Activated T-helper 1 cell treated with Interleukin-2 at 50 U/mL for 16 hours (primary cell): ENCODE measurements around the gene PDE5A.
"Not testable (repeated sequence)": the region's sequence is repeated elsewhere in the genome, so short reads cannot be mapped to it uniquely, and the experiment has no call there.

Source experiments
- DNase-seq: peaks from one replicate; pipeline ENCODE4 v3.0.0-alpha.2; 2020; ENCODE audit warnings: low read depth

PDE5A gene

DNA sequence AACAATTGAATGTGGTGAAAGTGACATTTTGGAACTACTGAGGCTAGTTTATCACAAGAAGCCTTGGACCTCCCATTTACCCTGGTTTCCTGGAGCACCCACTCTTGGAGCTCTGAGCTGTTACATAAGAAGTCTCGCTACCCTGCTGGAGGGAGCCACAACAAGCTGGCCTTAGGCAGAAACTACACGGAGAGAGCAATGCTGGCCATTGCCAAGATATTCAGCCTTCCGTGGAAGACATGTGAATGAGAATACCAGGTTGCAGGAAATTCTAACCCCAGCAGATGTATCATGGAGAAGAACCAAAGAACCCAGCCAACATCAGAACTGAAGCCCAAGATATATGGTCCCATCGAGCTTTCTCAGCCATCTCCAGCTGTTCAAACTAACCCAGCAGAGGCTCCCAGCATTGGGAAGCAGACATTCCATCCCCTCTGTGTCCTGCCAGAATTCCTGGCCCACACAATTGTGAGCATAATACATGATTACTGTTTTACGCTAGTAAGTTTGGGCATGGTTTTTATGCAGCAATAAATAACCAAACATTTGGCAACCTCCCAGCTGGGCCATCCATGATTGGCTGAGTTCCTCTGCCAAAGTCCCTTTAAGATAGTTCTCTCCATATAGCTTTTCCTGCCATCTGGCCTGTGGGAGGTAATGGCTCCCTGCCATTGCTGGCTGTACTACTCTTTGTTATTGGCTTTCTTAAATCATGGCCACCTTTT is 17.9 kb upstream of the PDE5A start:
- DNase-seq: no peak

DNA sequence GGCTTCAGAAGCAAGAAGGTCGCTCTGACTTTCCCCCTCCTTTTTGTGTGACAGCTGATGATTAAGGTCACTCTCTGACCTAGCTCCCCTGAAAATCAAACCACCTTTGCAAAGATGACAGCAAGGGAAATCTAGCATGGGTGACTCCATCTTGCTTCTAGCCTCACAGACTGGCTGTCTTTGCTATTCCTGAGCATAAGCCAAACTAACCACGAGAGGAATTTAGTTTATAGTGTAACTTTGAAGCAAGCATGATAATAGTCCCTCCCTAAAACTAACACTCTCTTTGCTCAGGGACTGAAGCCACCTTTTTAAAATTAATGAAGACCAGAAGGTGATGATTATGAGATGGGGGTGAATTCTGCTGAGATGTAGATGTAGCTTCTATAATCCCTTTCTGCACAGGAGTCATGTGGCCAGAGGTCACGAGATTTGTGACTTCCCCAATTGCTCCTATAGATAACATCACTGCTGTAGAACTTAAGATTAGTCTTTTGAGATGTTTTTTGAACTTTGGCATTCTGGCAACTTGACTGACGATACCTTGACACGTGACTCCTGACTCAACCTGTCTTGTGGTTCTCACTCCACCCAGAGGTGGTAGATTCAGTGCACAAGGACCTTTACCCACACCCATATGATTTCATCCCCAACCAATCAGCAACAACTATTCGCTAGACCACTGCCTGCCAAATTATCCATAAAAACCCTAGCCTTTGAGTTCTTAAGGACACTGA is 14.9 kb upstream of the PDE5A start:
- DNase-seq: no peak

DNA sequence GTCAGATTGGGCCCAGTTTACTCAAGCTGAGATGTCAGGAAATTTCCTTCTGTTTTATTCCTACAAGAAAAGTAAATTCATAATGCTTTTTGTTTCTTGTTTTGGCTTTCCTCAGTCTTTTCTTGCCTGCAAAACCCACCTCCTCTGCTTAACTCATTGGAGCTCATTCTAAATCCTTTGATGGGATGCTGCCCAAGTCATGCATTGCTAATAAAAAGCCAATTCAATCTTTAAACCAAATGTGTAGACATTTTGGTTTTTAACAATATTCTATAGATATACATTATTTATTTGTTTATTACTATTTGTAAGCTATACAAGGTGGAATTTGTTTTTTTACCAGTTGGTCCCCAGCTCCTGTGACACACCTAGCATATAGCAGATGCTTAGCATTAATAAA is 13.2 kb upstream of the PDE5A start:
- DNase-seq: no peak

DNA sequence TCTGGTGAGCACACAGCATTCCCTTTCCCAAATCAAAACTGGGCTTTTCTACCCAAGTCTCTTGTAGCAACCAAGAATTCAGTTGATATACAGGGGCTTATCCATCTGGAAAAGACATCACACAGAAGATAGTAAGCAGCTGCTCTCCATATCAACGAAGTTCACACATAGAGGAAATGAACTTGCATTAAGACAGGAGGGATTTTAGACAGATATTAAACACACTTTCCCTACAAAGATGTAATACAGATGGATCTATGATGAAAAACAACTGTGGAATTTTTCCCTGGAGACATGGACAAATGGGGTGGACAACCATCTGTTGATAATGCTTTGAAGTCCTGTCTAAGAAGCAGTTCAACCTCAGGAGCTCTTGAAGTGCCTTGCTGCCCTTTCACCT is 9.8 kb upstream of the PDE5A start:
- no peak for DNase-seq

DNA sequence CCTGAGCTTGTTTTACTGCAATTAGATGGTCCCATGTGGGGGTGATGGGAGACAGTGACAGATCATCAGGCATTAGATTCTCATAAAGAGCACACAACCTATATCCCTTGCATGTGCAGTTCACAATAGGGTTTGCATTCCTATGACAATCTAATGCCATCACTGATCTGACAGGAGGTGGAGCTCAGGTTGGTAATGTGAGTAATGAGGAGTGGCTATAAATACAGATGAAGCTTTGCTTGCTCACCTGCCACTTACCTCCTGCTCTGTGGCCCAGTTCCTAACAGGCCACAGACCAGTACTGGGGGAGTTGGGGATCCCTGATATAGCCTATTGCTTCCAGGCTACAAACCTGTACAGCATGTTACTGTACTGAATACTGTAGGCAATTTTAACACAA is 8.2 kb upstream of the PDE5A start:
- not testable (repeated sequence) for DNase-seq

DNA sequence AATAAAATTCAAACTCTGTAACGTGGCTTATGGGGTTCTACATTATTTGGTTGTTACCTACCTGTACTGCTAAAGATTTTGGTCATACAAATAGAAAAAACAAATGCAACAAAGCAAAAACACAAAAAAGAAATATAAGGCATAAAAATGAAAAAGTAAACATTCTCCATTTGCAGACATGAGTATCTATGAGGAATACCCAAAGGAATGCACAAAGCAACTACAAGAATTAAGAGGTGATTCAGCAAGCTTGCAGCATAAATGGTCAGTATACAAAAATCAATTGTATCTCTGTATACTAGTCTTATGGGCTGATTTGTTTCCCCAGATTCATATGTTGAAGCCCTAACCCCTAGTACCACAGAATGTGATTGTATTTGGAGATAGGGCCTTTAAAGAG is 3.6 kb upstream of the PDE5A start:
- DNase-seq: no peak

DNA sequence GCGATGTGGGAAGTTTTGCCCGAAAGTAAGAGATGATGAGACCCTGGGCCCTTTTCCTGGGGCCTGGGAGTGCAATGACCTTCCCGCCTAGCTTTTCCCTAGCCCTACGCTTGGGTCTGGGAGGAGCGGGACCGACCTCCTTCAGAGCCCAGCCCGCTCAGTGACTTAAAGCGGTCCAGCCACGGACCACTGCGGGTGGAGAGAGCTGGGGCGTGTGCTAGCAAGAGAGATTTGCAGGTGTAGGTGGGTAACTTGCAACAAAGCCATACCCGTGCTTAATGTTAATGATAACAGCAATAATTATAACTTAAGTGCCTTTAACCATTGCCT is 503 bp upstream of the PDE5A start:
- DNase-seq: no peak

DNA sequence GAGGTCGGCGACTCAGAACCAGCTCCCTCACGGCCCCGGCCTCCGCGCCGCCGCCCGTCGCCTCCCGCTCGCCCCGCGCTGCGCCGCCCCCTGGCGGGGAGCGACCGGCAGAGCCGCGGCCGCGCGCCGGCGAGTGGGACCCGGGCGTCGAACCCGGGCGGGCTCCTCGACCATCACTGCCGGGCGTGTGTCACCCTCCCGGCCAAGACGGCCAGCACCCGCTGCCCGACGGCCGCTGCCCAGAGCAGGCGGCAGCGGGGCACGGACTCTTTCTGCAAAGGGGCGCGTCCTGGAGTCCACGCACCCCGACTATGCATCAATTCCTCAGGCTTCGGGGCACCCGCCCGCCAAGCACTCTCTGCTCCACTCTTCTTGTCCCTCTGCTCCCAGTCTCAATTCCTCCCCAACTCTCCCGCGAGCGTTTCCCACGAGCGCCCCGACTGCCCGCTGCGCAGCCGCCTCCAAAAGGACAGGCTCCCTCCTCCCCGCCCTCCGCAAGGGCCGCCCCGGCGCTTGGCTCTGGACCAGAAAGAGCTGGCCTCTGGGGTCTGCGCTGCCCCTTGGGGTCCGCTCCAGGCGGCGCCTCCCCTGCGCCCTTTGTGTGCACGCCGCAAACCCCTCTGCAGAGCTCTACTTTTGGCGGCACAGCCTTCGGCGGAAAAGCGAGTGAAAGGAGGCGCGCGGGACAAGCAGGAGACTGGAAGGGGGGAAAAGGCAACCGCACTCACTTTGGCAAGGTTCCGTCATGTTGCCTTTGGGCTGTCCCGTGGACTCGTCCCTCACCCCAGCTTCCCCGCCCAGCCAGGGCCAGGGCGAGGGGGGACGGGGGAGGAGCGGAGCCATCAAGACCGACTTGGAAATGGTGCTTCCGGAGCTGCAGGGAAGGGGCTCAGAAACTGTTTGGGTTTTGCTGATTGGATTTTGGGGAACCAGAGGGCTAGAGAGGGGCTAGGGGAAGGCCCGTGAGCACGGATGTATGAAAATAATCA is 1.0 kb downstream of the PDE5A start:
- peak; percentile 38 for DNase-seq

DNA sequence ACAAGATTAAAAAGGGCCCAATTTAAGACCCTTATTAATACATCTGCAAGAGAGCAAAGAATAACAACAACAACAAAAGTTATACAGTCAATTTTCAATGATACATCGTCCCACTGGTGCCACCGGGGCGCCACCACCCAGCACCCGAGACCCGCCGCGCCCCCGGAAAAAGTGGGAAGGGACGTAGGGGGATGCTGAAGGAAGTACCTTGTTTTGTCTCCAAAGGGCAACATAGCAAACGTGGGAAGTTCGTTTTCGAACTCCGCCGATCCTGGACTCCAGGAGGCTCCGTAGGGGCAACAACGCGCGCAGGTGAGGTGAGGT is 1.7 kb downstream of the PDE5A start:
- DNase-seq: no peak

DNA sequence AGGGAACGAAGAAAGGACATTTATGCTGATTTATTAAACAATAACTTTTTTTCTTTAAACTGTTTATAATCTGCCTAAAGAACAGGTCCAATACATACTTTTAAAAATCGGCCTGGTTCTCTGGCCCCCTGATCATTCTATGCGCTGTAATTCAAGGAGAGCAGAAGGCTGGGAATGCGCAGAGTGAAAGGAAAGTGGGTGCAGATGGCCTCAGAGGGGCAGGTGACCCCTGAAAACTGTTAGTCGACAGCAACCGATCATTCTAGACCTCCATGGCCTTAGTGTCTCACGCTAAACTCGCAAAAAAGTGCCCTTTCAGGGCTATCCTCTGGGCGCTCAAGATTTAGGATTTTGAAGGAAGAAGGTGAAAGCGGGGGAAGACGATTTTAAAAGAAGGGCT is 2.2 kb downstream of the PDE5A start:
- no peak for DNase-seq

DNA sequence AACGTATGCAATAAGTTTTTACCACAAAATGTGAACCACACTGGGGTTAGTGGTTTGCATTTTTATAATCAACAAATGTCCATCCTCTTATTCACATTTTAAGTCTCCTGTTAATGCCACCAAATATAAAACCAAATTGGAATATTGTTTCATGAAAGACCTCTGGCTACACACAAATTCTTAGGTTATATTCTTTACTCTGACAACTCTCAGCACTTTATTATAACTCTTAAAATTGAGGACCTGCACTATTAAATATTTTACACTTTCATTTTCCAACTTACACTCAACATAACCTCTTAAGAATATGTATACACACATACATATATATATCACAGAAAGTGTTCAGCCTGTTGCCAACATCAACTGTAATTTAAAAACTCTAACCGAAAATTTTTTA is 2.8 kb downstream of the PDE5A start:
- no peak for DNase-seq

DNA sequence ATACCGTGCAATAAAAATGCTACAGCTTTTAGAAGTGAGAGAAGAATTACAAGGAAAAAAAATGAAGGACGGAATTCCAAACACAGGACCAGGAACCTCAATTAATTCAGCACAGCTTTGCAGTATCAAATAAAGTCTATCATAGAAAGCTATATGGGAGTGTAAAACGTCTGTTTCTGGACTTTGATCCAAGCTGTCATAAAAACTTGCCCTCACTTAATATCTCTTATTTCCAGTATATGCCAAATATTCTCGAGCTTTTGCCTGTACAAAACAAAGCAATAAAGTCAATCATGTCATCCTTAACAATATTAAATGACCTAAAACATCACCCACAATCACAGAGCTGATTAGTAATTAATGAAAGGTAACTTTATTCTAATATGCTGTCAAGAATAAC is 4.2 kb downstream of the PDE5A start:
- no peak for DNase-seq

DNA sequence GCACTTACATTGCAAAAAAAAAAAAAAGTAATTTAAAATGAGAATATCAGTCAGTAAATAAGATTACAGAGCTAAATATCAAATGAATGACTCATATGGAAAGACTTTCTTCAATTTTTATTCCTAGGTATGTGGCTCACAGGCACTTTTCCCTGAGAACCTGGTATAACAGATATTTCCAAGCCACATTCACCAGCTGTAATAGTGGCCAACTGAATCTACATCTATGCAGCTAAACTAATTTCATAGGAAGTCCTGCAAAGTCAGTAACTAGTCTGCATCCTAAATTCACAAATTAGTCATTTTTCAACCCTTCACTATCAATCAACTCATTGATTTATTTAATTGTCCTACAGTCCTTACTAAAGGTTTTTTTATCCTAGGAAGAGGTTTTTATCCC is 5.6 kb downstream of the PDE5A start:
- no peak for DNase-seq

DNA sequence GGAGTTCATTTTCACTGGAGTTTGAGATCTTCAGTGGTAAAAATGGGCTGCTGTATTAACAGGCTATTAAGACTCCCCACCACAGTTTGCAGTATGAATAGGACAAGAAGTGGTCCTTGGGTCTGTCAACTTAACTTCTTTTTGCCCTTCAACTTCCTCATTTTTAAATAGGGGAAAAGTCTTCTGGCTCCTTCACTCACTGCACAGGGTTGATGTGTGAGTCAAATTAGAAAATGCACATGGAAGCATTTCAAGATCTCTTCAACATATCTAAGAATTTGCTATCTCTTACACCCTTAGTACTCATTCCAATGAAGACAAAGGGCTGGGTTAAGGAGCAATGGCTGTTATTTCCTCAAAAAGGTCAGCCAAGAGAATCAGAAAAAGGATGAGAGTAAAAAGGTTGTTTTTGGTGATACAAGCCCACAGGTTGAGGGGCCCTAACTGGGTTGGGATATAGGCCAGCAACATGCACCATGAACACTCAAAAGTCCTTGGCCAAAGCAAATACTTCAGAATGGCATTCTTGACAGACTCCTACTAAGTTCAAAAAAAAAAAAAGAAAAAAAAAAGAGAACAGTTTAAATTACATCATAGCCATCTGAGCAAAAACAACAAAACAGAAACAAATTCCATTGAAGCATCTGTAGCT is 13.4 kb downstream of the PDE5A start:
- DNase-seq: no peak

DNA sequence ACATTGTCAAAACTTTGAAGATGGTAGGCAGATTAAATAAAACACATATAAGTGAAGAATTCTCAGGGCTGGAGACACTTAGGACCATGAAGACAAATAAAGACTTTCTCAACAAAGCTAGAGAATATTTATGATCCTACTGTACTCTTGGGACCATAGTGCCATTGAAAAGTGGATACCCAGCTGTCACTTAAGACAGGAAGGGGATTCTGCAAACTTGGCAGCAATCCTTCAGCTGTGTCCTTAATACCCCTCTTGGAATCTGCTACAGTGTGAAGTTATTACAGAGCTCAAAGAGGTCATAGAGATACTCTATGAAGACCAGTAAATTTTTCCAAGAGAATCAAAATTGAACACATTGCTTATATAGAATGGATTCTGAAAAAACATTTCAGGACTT is 24.3 kb downstream of the PDE5A start:
- DNase-seq: no peak

DNA sequence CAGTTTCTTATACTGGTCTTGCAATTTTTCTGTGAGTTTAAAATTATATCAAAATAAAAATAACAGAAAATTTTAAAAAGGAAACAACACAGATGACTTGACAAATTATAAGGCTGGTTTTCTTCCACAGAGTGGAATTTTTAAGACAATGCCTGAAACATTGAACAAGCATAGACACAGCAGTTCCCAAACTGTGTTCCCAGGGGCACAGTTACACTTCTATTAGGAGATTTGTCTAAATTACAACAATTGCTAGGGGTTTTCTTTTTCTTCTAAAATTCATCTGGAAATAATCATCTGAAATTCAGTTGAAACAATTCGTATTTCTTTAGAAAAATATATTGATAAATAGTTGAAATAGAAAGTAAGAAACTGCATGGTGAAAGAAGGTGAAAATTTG is 26.2 kb downstream of the PDE5A start:
- no peak for DNase-seq

DNA sequence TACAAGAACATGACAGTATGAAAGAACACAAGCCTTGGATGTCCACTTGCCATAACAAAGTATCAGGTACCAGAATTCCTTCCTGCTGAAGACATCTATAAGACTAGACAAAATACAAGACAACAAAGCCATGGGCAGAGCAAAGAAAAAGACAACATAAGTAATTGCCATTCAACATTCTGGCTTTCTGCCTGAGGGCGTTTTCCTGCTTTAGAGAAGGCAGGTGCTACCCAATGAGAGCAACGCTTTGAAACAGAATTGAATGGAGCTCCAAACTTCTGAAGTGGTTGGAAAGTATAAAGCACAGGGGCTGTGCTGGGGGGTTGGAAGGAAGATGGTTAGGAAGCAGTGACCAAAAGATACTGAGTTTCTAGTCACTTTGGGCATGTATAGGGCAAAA is 30.1 kb downstream of the PDE5A start:
- no peak for DNase-seq

DNA sequence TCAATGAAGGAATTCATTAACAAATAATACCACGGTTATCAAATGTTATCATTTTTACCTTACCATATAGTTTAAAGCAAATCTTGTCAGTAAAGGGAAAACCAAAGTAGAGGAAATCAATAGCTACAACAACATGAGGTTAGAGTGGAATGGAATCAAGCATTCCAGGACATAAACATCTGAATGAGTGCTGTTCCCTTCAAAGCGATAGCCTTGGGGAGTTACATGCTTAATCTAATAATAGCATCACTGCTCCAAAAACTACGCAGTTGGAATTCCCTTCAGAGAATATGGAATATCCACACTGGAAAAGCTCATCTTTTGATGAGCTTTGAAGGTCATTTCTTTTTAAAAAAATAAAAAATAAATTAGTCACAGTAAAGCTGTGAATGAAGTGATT is 31.2 kb downstream of the PDE5A start:
- DNase-seq: no peak

DNA sequence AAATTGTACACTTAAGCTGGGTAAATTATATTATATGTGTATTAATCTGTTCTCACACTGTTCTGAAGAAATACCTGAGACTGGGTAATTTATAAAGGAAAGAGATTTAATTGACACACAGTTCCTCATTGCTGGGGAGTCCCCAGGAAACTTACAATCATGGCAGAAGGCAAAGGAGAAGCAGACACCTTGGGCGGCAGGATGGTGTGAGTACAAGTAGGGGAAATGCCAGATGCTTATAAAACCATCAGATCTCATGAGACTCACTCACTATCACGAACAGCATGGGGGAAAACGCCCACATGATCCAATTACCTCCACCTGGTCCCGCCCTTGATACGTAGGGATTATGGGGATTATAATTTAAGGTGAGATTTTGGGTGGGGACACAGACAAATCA is 34.9 kb downstream of the PDE5A start:
- DNase-seq: no peak

DNA sequence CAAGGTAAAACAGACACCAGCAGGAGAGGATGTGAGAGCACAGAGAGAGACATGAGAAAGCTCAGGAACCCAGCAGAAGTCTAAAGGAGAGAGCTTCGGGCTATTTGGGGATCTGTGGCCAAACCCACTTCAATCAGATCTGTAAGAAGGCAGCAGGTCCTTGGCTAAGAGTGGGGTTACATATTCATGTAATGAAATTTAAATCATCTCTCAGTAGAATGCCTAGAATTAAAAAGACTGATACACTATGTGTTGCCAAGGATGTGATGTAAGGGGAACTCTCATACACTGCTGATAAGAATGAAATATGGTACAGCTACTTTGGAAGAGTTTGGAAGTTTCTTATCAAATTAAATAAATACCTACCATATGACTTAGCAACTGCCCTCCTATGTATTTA is 35.8 kb downstream of the PDE5A start:
- no peak for DNase-seq

DNA sequence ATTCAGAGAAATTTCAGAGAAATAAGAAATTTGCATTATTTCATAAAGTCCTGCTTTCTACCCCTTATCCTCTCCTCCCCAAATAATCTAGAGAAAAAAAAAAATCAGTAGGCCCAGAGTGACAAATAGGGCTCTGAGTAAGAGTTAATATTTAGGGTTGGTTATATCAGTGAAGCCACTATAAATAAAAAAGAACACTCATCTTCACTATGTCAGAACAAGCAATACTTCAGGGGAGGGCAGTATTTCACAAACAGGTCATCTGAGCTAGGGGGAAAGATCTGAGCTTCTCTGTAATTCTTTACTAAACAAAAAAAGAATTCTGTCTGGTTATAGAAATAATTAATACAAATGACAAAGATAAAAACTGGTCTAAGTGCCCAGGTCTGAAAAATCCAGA is 39.4 kb downstream of the PDE5A start:
- DNase-seq: no peak

DNA sequence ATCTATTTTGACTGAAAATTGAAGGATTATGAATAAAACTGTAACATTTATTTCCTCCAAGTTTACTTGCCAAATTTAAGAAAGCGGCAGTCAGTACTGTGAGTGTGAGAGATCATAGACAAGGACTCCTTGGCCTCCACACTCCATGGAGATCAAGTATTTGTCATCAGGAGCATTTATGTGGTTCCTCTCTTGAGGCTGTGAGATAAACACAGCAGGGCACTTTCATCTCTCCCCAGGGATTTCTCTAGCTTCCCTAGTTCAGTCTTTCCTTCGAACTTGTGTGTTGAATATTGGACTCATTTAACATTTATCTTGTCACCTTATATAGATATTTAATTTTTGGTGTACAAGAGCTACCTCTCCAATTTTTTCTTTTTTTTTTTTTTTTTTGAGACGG is 40.8 kb downstream of the PDE5A start:
- no peak for DNase-seq

DNA sequence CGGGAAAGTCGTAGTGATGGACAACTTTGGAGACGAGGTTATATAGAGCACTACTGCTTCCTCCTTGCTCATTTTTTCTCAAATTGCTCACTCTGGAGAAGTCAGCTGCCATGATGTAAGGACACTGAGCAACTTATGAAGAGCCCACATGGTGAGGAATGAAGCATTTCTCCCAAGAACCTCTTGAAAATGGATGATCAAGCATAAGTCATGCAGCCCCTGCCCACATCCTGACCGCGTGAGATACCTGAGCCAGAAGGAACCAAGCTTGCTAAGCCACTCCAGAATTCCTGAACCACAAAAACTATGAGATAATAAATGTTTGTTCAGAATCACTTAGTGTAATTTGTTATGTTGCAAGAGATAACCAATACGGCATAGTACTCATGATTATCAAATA is 42.8 kb downstream of the PDE5A start:
- no peak for DNase-seq
